ENCODE results near the gene KCNG1.

The KCNG1 gene

DNA sequence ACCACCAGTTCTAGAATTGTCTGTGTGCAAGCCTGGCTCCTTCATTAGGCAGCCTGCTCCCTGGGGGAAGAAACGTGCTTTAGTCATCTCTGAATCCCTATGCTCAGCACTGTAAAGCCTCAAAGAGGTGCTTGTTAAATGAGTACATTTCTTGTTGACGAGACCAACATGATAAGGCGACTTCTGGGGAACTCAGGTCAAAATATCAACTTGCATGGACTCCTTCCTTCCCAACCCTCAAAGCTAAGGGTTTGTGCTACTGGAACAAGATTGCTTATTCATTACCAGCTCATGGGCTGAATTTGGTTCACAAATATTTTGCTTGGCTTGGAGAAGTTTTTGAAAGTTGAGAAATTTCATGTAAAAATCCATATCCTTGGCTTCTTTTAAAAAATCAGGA, 10.6 kb downstream of the KCNG1 start:
- DNase-seq (ENCODE audit: low read depth), result no peak

DNA sequence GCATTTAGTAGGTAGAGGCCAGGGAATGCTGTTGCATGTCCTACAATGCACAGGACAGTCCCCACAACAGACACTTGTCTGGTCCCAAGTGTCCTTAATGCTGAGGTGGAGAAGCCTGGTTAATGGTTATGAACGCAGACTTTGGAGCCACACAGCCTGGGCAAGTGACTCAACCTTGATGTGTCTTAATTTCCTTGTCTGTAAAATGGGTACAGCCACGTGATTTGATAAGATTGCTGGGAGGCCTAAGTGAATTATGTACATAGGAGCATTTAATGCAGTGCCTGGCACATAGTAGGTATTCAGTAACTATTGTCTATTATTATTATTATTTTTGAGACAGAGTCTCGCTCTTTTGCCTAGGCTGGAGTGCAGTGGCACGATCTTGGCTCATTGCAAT, 11.4 kb downstream of the KCNG1 start:
- DNase-seq (ENCODE audit: low read depth), result no peak

DNA sequence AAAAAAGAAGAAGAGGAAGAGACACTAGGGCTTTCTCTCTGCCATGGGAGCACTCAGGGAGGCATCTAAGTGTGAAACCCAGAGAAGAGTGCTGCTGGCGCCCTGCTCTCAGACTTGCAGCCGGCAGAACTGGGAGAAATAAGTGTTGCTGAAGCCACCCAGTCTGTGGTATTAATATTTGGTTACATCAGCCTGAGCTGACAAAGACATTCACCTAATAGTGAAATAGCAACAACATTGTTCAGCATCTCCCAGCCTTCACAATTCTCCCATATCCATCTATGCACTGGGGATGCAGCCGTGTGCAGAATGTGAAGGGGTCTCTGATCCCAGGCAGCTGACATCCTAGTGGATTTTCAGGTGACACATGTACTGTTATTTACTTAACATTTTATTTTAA, 12.0 kb downstream of the KCNG1 start:
- DNase-seq (ENCODE audit: low read depth), result no peak

DNA sequence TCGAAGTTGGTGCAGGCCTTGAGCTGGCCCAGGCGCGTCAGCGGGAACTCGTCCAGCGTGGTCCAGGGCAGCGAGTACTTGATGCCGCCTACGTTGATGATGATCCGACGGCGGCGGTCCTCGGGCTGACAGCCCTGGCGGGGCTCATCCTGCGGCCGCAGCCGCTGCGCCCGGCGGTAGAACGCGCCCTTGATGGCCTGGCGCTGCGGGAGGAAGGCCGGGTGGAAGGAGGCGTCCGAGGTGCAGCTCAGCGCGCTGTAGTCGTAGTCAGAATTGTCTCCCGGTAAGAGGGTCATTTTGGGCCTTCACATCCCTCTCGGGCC, 12.9 kb downstream of the KCNG1 start:
- DNase-seq (ENCODE audit: low read depth), result no peak

DNA sequence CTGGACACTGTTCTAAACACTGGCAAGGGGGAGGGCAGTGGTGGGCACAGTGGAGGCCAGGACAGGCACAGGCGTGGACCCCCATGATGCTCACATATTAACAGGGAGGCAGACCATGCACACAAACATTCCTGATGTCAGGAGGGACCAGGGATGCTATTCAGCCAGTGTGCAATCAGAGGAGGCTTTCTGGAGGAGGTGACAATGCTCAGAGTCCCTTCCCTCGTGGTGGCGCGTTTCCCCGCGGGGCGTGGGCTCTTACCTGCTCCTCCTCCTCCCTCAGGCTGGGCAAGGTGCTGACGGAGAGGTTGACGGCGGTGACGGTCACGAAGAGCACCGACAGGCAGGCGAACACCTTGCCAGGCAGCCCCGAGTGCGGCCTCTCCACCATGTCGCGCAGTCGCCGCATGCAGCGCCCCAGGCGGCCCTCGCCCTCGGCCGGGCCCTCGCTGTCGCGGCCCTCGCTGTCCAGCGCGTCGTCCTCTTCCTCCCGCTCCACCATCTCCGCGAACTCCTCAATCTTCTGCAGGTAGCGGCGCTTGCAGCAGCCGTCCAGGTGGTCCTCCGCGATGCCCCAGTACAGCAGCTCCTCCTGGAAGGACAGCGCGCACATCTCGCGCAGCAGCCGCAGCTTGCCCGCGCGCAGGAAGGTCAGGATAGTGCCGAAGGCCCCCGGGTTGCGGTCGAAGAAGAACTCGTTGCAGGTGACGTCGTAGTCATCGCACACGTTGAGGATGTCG, 13.4 kb downstream of the KCNG1 start:
- no peak for DNase-seq (ENCODE audit: low read depth)

DNA sequence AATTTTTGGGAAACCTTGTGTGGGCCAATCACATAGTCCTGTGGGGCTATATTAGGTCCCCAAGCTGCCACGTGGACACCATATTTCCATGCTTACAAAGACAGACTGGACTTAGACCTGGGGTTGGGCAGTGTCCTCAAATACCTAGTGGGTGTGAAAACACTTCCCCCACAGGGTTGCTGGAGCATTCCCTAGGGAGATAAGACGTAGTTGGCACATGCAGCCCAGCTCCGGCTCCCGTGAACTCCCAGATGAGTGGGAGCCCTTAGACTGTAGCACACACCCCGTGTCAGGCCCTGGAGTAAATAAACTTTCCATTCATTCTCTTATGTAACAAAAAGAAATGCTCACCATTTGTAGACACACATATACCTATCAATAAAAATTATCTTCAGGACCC, 14.2 kb downstream of the KCNG1 start:
- no peak for DNase-seq (ENCODE audit: low read depth)

DNA sequence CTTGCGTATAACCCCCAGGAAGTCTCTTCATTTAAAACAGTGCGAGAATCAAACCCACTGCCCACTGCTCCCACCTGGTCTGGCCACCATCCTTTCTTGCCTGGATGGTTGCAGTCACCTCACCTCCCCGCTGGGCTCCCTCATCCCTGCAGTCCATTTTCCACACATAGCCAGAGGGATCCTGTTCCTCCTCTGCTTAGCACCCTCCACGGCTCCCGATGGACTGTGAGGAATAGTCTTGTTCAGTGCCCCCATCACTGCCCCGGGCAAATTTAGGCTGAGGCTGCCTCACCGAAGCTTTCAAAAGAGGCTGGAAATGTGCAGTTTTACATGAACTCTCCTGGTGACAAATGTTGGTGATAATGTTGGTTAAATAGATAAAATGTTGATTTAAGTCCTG, 17.7 kb downstream of the KCNG1 start:
- no peak for DNase-seq (ENCODE audit: low read depth)

DNA sequence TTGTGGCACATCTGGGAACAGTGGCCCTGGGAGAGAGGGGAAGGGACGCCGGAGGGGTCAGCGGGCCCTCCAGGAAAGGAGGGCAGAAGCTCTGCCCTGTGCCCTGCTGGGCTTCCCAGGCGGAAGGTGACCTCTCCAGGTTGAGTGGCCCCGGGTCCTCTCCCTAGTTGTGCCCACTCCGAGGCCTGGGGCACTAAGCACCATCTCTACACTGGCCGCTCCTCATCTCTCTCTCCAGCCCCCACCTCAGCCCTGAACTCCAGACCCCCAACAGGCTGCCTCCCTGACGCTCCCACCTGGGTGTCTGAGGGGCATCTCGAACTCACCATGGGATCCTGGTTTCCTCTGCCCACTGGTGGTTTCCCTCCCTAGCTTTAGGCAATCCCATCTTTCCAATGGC, 18.1 kb downstream of the KCNG1 start:
- DNase-seq (ENCODE audit: low read depth), result no peak

DNA sequence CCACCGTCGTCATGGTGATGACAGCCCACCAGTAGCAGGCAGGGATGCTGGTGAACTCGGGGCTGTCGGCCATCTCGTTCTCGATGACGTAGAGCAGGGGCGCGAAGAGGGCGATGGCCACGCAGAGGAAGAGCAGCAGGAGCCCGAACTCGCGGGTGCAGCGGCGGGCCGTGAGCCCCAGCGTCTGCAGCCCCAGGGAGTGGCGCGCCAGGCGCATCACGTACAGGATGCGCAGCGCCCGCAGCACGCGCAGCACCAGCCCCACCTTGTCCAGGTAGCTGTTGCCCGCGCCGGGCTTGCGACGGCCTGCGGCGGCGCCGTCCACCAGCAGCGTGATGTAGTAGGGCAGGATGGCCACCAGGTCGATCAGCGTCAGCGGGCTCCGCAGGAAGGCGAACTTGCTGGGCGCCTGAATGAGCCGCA, 18.6 kb downstream of the KCNG1 start:
- no peak for DNase-seq (ENCODE audit: low read depth)

DNA sequence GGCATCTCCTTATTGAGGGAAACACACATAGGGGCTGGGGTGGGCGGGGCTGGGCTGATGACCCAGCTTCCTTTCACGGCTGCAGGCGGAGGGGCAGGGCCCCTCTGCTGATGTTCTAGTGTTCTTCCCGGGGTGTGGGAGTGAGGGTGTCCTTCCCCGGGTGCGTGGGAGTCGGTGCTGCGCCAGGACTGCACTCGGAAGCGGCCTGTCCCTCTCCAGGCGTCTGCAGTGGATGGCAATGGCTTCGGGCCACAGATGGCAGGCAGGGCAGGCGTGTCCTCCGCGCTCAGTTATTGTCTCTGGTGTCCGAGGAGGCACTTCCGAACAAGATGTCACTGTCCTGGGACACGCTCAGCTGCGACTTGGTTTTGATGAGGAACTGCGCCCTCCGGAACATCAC, 19.2 kb downstream of the KCNG1 start:
- no peak for DNase-seq (ENCODE audit: low read depth)

DNA sequence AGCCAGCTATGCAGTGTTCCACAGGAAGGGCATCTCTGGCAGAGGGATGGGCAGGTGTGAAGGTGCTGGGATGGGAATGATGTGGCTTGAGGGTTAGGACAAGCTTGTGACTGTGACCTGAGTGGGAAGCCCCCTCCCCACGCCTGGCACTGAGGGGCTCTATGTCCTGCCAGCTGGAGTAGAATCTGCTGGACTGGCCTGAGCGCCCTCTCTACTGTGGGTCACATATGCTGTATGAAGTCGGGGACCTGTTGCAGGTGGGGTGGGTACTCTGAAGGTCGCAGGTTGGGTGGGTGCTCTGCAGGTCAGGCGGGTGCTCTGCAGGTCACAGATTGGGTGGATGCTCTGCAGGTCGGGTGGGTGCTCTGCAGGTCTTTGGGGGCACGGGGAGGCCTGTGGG, 20.3 kb downstream of the KCNG1 start:
- no peak for DNase-seq (ENCODE audit: low read depth)

DNA sequence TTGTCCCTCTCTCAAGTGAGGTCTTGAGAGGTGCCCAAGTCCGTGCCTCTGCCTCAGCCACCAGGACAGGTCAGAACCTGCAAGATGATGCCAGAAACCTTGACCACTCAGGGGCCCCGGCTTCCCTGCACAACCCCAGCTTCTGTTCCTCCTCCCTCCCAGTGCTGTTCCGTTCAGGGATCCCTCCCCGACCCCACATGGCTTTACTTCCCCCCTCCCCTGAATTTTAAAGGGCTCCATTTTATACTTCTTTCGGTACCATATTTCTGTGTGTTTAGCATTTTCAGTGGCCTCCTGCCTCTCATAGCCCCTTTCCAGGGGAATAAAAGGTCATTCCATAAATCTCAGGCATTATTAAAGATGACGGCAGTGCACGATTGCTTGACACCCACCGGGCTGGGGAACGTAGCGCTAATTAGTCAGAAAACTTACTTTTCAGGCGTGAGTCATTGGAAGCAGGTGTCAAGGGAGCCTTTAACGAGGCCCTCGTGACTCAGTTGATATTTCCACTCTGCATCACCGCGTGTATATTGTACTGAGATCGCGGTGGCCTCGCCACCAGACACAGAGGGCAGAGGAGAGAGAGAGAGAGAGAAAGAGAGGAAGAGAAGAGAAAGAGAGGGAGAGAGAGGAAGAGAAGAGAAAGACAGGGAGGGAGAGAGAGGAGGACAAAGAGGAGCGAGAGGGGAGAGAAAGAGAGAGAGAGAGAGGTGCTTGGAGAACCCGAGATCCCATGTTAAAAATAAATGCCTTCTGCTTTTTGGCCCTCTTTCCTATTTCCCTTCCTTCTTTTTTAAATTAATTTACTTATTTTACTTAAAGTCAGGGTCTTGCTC, 21.3 kb downstream of the KCNG1 start:
- no peak for DNase-seq (ENCODE audit: low read depth)

DNA sequence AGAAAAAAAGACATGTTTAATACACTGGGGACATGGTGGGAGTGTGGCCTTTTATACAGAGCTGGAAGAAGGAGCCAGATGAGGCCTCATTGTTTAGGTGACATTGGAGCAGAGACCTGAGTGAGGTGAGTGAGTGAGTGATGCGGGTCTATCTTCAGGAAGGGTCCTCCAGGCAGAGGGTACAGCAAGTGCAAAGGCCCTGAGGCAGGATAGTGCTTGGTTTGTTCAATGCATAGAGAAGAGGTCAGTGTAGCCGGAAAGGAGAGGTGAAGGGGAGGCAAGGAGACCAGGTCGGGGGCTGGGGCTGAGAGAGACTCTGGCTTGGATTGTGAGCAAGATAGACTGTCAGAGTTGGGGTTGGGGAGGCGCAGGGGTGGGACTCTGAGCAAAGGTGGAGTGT, 23.6 kb downstream of the KCNG1 start:
- no peak for DNase-seq (ENCODE audit: low read depth)

DNA sequence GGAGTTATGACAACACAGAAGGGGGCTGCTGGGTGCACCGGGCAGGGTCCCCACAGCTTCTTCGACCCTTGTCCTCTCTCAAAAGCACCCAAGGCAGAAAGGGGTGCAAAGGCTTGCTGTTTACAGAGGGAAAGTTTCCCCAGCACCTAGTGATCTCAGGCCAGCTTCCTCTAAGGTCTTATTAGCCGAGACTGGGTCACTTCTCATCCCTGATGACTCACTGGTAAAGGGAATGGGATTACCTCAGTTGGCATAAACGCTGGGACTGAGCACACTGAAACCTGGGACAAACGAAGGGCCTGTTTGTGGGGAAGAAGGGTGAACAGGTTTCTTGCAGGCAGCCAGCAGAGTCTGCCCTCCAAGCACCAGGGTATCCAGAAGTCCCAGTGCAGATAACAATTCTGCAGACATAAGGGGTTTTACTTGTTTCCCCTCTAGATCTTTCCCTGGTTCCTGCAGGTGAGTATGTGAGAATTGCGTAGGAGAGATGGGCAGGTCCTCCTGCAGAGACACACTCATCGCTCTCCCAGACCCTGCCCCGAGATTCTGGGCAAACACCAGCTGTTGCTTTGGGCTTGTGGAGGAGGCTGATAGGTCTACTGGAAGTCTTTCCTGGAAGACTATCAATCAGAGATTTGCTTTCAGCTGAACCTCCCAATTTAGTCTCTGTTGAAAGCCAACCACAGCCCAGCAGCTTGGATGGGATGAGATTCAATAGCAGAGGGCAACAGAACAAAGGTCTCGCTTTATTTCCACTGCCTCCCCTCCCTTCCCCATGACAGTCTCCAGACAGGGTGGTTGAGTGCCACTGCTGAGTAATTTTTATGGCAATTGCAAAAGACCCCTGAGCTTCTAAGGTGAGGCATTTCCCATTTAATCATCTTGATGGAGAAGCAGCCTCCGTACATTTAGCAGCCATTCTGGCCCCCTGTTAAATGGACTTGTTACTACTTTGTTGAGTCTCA, 25.7 kb downstream of the KCNG1 start:
- DNase-seq (ENCODE audit: low read depth), result no peak

DNA sequence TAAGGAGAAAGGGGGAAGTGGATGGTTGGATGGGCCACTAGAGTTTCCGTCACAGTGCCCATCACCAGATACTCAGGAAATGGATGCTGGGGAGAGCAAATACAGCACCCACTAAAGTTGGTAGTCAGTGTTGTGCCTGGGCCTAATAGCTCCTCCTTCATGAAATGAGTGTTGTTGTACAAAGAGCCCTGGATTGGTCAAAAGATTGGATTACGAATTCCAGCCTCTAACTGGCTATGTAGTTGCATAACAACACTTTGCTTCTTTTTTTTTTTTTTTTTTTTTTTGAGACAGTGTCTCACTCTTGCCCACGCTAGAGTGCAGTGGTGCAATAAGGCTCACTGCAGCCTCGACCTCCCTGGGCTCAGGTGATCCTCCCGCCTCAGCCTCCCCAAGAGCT, 27.4 kb downstream of the KCNG1 start:
- DNase-seq (ENCODE audit: low read depth), result no peak

DNA sequence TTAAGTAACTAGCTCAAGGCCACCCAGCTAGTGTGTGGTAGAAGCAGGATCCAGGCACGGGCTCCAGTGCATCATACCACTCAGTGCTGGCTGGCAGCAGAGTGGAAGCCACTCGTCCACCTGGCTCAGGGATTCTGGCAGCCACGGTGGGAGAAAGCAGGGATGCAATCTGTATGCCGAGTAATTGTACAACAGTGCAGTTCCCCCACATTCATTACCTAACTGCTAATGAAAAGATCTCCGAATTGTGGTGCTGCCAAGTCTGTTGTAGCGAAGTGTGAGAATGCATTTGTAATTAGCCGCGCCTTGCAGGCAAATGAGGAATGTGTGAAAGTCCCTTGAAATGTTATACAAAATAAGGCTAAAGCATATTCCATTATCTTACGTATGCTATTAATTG, 29.0 kb downstream of the KCNG1 start:
- no peak for DNase-seq (ENCODE audit: low read depth)

DNA sequence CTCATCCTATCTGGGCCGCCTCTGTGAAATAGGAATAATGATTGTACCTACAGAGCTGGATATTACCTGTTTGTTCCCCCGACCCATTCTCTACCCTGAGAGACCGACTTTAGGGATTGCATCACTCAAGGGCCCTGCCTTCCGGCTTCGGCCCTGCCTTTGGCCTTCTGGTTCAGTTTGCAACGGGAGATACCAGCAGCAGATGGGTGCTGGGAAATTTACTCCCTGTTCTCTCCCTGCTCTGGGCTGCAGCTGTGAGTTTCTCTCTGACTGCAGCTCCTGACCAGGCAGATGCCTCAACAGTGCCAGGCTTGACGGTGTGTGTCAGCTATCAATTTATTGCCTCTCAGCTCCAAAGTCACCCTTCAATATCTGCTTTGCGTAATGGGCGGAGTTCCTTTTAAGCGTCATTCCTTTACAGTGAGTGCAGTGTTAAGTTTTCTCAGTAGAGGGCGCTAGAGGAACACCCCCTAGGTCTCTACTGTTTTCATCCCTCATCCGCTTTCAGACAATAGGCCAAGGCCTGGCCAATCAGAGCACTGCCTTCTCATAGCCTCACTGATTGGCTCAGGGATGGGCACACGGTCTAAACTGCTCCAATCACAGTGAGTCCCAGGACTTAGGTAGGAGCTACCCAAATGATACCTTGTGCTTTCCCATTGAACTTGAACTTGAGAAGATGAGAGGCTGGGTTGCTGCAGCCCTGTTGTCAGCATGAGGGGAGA, 30.0 kb downstream of the KCNG1 start:
- no peak for DNase-seq (ENCODE audit: low read depth)

DNA sequence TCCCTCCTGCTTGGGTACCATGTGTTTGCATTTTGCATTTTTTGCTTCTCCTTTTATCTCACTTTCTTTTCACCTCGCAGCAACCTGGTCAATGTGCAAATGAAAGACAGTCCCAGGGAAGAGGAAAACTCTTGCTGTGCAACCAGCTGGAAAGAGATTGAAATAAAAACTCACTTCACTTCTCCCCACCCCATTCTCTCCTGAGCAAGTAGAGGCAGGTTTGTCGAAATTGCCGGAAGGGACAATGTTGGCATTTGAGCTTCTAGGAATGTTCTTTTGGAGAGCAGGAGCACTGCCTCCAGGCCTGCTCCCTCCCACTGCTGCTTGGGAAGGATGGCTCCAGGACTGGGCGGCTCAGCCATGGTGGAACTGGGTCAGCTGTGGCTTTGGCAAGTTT, 30.6 kb downstream of the KCNG1 start:
- DNase-seq (ENCODE audit: low read depth), result no peak

DNA sequence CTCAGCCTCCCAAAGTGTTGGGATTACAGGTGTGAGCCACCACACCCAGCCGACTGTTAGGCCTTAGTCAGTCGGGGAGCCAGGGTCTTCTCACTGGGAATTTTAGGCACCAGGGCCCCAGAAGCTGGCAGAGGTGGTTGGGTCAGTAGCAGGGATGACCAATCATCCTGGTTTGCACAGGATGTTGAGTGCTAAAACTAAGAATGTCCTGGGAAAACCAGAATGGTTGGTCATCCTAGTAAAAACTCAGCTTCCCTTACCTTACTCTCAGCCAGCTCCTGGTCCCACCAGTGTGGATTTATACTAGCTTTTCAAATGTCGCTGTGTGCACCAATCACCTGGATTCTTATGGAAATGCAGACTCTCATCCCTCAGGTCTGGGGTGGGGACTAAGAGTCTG, 31.8 kb downstream of the KCNG1 start:
- no peak for DNase-seq (ENCODE audit: low read depth)

DNA sequence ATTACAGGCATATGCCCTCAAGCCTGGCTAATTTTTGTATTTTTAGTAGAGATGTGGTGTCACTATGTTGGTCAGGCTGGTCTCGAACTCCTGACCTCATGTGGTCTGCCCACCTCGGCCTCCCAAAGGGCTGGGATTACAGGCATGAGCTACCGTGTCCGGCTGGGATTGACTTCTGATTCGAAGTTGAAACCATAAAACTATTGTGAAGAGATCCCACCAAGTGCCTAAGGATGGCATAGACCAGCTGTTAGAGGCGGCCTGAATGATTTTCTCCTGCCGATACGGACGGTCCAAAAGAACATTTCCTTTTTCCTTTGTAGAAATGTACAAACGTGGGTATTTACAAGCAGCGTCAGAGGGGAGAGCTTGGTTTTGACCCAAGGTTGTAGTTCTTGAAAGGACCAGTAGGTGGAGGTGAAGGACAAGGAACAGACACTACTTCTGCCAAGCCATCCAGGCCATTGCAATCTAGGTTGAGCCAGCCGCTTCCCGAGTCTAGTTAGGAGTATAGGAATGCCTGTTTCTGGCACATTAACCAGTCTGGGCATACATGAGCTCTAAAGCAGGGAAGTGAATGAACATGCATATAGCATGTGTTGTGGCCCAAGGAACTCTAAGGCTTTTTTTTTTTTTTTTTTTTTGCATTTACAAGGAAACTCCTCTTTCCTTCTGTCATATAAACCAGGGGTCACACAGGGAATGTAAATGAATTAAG, 35.3 kb downstream of the KCNG1 start:
- DNase-seq (ENCODE audit: low read depth), result peak; percentile 31

DNA sequence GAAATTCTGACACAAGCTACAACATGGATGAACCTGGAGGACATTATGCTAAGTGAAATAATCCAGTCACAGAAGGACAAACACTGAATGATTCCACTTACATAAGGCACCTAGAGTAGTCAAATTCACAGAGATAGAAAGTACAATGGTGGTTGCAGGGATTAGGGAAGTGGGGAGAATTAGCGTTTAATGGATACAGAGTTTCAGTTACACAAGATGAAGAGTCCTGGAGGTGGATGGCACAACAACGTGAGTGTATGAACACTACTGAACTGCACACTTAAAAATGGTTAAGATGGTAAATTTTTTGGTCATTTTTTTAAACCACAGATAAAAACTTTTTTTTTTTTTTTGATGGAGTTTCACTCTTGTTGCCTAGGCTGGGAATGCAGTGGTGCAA, 39.6 kb downstream of the KCNG1 start:
- DNase-seq (ENCODE audit: low read depth), result no peak

Data from activated T-cell treated with anti-CD3 and anti-CD28 coated beads for 1 hour (primary cell).